Panc1 (cell line): ENCODE results near the gene FBN1. TPM values are rescaled to one million over a fixed set of nuclear protein-coding genes. Genes with fewer than 3 reads are reported as not detected.

ENCODE experiments used
- ATAC-seq: fragments of 200-7000 bp; cut with Tn5 transposase; 2 replicates; pipeline ENCODE4 v1.9.1; 2020; ENCODE audit warnings: mild to moderate bottlenecking, moderate library complexity
- BruUV-seq: library from RNA; stranded (reverse); fragments of 400-500 nt; replicated peaks from 2 replicates; lab custom pipeline; 2021; lab: Mats Ljungman, UMichigan
- CTCF ChIA-PET: fragments of 300-600 bp; sonication (Branson Sonifier 250); formaldehyde crosslinking; loops from one replicate; lab custom pipeline; 2022; ENCODE audit warnings: antibody characterized with exemption; lab: Charles Lee
- POLR2A ChIA-PET: fragments of 300-600 bp; sonication (Branson Sonifier 250); formaldehyde crosslinking; loops from one replicate; lab custom pipeline; 2022; ENCODE audit warnings: antibody characterized with exemption; lab: Charles Lee
- DNase-seq: peaks from one replicate; pipeline ENCODE4 v3.0.0-alpha.2; 2010; ENCODE audit warnings: low read depth, low spot score
- H3K27ac ChIP-seq: 2 replicates; pipeline ENCODE4 v1.5.1; 2011; ENCODE audit warnings: mild to moderate bottlenecking, low read length, inconsistent platforms
- H3K27me3 ChIP-seq: fragments of 200-500 bp; sonication (Bioruptor generic); 2 replicates; pipeline ENCODE4 v1.6.0; 2014; ENCODE audit warnings: low read length, inconsistent platforms; ENCODE audit not compliant: control insufficient read depth, insufficient read depth
- H3K36me3 ChIP-seq: fragments of 200-500 bp; sonication (Bioruptor generic); 2 replicates; pipeline ENCODE4 v1.5.1; 2014; ENCODE audit warnings: inconsistent platforms, mild to moderate bottlenecking, low read length, moderate library complexity; ENCODE audit not compliant: control insufficient read depth, insufficient read depth
- H3K4me1 ChIP-seq: 2 replicates; pipeline ENCODE4 v1.5.1; 2011; ENCODE audit warnings: inconsistent platforms, mild to moderate bottlenecking, low read length, moderate library complexity; ENCODE audit not compliant: control insufficient read depth, insufficient read depth
- H3K4me3 ChIP-seq, 2 experiments: 2 replicates each; pipeline ENCODE4 v1.5.1; 2011 to 2012; ENCODE audit warnings: low read depth in 2 of 2, low read length in 2 of 2, mild to moderate bottlenecking in 2 of 2, inconsistent platforms in 1 of 2, moderate library complexity in 1 of 2
- H3K9me3 ChIP-seq: fragments of 200-500 bp; sonication (Bioruptor generic); 2 replicates; pipeline ENCODE4 v1.5.1; 2014; ENCODE audit warnings: low read depth, mild to moderate bottlenecking, inconsistent platforms, low read length, moderate library complexity; ENCODE audit not compliant: control insufficient read depth, insufficient read depth
- CTCF ChIP-seq: fragments of 450-650 bp; IDR thresholded peaks from 2 replicates; pipeline ENCODE4 v1.5.1; 2017; ENCODE audit warnings: mild to moderate bottlenecking
- POLR2AphosphoS5 ChIP-seq: IDR thresholded peaks from 2 replicates; pipeline ENCODE4 v1.6.1; 2012; ENCODE audit warnings: mild to moderate bottlenecking, low read depth, low read length, moderate library complexity
- REST ChIP-seq, 2 experiments: IDR thresholded peaks; 2 replicates each; pipeline ENCODE4 v1.6.1; 2011 to 2012; ENCODE audit warnings: low read depth in 2 of 2, control low read depth in 1 of 2, low read length in 1 of 2, mild to moderate bottlenecking in 1 of 2, moderate library complexity in 1 of 2; ENCODE audit not compliant: insufficient read depth in 1 of 2
- SIN3A ChIP-seq: IDR thresholded peaks from 2 replicates; pipeline ENCODE4 v1.6.1; 2012; ENCODE audit warnings: low read depth, mild to moderate bottlenecking, low read length, moderate library complexity, borderline replicate concordance; ENCODE audit not compliant: insufficient read depth
- TCF7L2 ChIP-seq: IDR thresholded peaks from 2 replicates; pipeline ENCODE4 v1.6.1; 2011; ENCODE audit warnings: mild to moderate bottlenecking, low read depth, low read length, inconsistent platforms
- in situ Hi-C: cut with HindIII; loops from 2 replicates; pipeline ENCODE4 v1.10.0; 2016; ENCODE audit warnings: low sequenced_read_pairs, low pct_unique_long_range_greater_than_20kb
- intact Hi-C: fragments of 100-400 bp; cut with micrococcal nuclease; formaldehyde crosslinking; loops from one replicate; pipeline ENCODE4 v1.10.0; 2022; ENCODE audit not compliant: unreplicated experiment
- total RNA-seq: library from RNA; stranded (reverse); gene quantifications from one replicate; pipeline ENCODE4 v1.2.1, GENCODE V29; 2021; ENCODE audit not compliant: unreplicated experiment

FBN1 gene
- total RNA-seq, 1 experiment from 2014 or later, result 0.46 TPM

- H3K4me3 ChIP-seq, result no peak overlapping the region
- no peak overlapping the region for H3K27ac ChIP-seq
- intact Hi-C loops (no loop called here), in situ Hi-C loops (no loop called here)
- H3K27me3 ChIP-seq, result no peaks in the 10 kb centered on the region
- no peaks in the 10 kb centered on the region for H3K4me1 ChIP-seq
- H3K36me3 ChIP-seq, result no peaks in the 10 kb centered on the region
- ChIA-PET CTCF (no interaction called here), POLR2A (no interaction called here)
- ATAC-seq (no peak), DNase-seq (no peak)
- no peak for TF ChIP-seq POLR2AphosphoS5
- no peak for TF ChIP-seq SIN3A
- no peak for TF ChIP-seq TCF7L2
- TF ChIP-seq REST (IDR thresholded peaks at IDR 0.05; ENCODE audit: insufficient read depth in 1 of 2, low read depth in 2 of 2, low read length in 1 of 2), result no peak
- TF ChIP-seq CTCF, result no peak
- no TSS peak for BruUV-seq
- H3K9me3 ChIP-seq, result no peaks in the 10 kb centered on the region
Measured at GRCh38 chr15:48584090-48584811, 61.3 kb downstream of the FBN1 start.

GRCh38 chr15:48582452-48583247 lies 62.9 kb downstream of the FBN1 start:
- H3K9me3 ChIP-seq, result no peaks in the 10 kb centered on the region
- intact Hi-C loops (no loop called here), in situ Hi-C loops (no loop called here)
- H3K4me1 ChIP-seq, result no peaks in the 10 kb centered on the region
- ChIA-PET POLR2A (no interaction called here), CTCF (no interaction called here)
- ATAC-seq, result no peak
- H3K27me3 ChIP-seq, result no peaks in the 10 kb centered on the region
- H3K36me3 ChIP-seq, result no peaks in the 10 kb centered on the region
- no peak overlapping the region for H3K4me3 ChIP-seq
- no TSS peak for BruUV-seq
- no peak overlapping the region for H3K27ac ChIP-seq
- no peak for TF ChIP-seq POLR2AphosphoS5
- TF ChIP-seq CTCF, result no peak
- TF ChIP-seq SIN3A, result no peak
- no peak for TF ChIP-seq REST (IDR thresholded peaks at IDR 0.05; ENCODE audit: insufficient read depth in 1 of 2, low read depth in 2 of 2, low read length in 1 of 2)
- TF ChIP-seq TCF7L2, result no peak
- no peak for DNase-seq
